K562 (cell line): Measurements from ENCODE around the gene UBN2. TPM values are rescaled to one million over a fixed set of nuclear protein-coding genes. Genes with fewer than 3 reads are reported as not detected.

Source experiments
- CHD1 ChIP-seq: fragments of 200-600 bp; sonication (generic); IDR thresholded peaks from one replicate; pipeline ENCODE4 v1.6.1; 2012; ENCODE audit warnings: mild to moderate bottlenecking, moderate library complexity, low read length, inconsistent platforms
- CREB3 ChIP-seq: fragments of 450-650 bp; conservative IDR thresholded peaks from 2 replicates; pipeline ENCODE4 v1.6.1; 2016; ENCODE audit warnings: missing genetic modification characterization, low read depth, mild to moderate bottlenecking, missing compliant biosample characterization, moderate library complexity
- CXXC5 ChIP-seq: fragments of 250-450 bp; sonication (Bioruptor Pico); IDR thresholded peaks from 2 replicates; pipeline ENCODE4 v1.8.0; 2022; ENCODE audit warnings: inconsistent platforms, mild to moderate bottlenecking, moderate library complexity
- GTF2A2 ChIP-seq: IDR thresholded peaks from 2 replicates; pipeline ENCODE4 v1.6.1; 2016; ENCODE audit warnings: mild to moderate bottlenecking, missing genetic modification characterization, missing compliant biosample characterization
- HMGXB4 ChIP-seq: sonication (generic); formaldehyde crosslinking; IDR thresholded peaks from 2 replicates; pipeline ENCODE4 v1.8.1; 2023; ENCODE audit warnings: mild to moderate bottlenecking, missing genetic modification reagents
- KAT8 ChIP-seq: fragments of 450-650 bp; IDR thresholded peaks from 2 replicates; pipeline ENCODE4 v1.6.1; 2016; ENCODE audit warnings: low read depth, mild to moderate bottlenecking
- KDM4B ChIP-seq, 2 experiments: fragments of 450-650 bp in 1 of 2; sonication (generic) in 1 of 2; IDR thresholded peaks; 2 replicates each; pipeline ENCODE4 v1.6.1; 2016 to 2017; ENCODE audit warnings: borderline replicate concordance in 2 of 2, antibody characterized with exemption in 1 of 2, low read depth in 1 of 2, mild to moderate bottlenecking in 1 of 2
- NRF1 ChIP-seq, 2 experiments: fragments of 450-650 bp; IDR thresholded peaks in 1 of 2; conservative IDR thresholded peaks in 1 of 2; 2 replicates each; pipeline ENCODE4 v1.6.1; 2014; ENCODE audit warnings: mild to moderate bottlenecking in 2 of 2
- POLR2B ChIP-seq: fragments of 450-650 bp; IDR thresholded peaks from 2 replicates; pipeline ENCODE4 v1.6.1; 2018; ENCODE audit warnings: low read depth; ENCODE audit not compliant: partially characterized antibody
- PRPF4 ChIP-seq: fragments of 200-400 bp; formaldehyde crosslinking; IDR thresholded peaks from one replicate; pipeline ENCODE4 v1.6.1; 2017; ENCODE audit warnings: low read length, low read depth, mild to moderate bottlenecking; ENCODE audit not compliant: insufficient read depth, poor library complexity, severe bottlenecking
- TRIM24 ChIP-seq, 2 experiments: fragments of 450-650 bp; IDR thresholded peaks; 2 replicates each; pipeline ENCODE4 v1.6.1; 2016
- polyA plus RNA-seq, 8 experiments: library from polyadenylated mRNA; depleted of rRNA in 4 of 8; stranded (reverse) in 5 of 8; unstranded in 3 of 8; fragments of >200 nt; fragmentation: Nextera tagmentation in 2 of 8; fragmentation: Illumina TruSeq in 1 of 8; extraction: Ambion mirVana in 2 of 8; extraction: Trizol in 1 of 8; gene quantifications; 2 replicates each; pipeline versions ENCODE4 v1.2.1 to v1.2.3, GENCODE V29; 2011 to 2014; ENCODE audit warnings: inconsistent platforms in 1 of 8, missing spikeins in 1 of 8
- total RNA-seq, 7 experiments: library from RNA; depleted of rRNA in 6 of 7; stranded (reverse); fragments of >200 nt in 6 of 7; fragmentation: Illumina TruSeq in 2 of 7; extraction: Trizol in 2 of 7; gene quantifications; 2 replicates each; pipeline versions ENCODE4 v1.2.1 to v1.2.3, GENCODE V29; 2011 to 2021; ENCODE audit warnings: low replicate concordance in 1 of 7
- TF ChIP-seq, protein P1 (sequence below): fragments of 250-450 bp; sonication (Bioruptor Pico); IDR thresholded peaks from 2 replicates; pipeline ENCODE4 v1.4.0; 2020; ENCODE audit warnings: mild to moderate bottlenecking, moderate library complexity
- TF ChIP-seq, protein P2 (sequence below), 2 experiments: fragments of 450-650 bp; formaldehyde crosslinking in 1 of 2; IDR thresholded peaks; 2 replicates each; pipeline versions ENCODE4 v1.4.0 to v1.6.1; 2014 to 2020; ENCODE audit warnings: mild to moderate bottlenecking in 2 of 2, borderline replicate concordance in 1 of 2, low read depth in 1 of 2

Gene UBN2
- total and polyA plus RNA-seq, 9 of the 15 experiments (the other 6 are each of a cell fraction or from before 2014, with no cell fraction given): 1.2 to 19.5 (median 9.9) TPM

DNA sequence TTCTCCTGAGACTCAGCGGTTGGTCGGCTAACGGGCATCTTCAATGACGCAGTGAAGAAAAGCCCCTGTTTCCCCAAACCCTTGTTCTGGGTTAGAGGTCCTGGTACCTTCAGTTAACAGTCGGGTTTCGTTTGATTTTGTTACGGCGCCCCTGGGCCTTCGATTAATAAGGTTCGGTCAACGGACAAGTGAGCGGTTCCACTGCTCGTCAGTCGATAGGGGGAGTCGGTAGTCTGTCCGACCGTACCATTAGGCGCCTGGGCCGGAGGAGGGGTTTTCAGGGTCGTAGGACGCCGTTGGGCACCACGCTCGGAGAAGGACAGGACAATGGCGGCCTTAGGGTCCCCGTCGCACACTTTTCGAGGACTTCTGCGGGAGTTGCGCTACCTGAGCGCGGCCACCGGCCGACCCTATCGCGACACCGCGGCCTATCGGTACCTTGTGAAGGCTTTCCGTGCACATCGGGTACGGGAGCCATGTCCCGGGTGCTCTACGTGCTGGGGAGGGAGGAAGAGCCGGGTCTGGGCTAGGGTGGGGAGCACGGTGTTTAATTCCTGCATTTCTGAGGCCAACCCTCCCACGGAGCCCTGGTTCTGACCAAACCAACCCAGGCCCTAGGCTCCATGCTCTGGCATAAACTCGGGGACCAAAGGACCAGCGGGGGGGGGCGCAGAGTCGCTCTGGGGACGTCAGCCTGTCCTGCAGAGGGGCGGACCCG is 110.2 kb downstream of the UBN2 start, which contains the start of gene FMC1 (continued):
- TF ChIP-seq PRPF4 (peak; percentile 77), CHD1 (peak; percentile 93), CXXC5 (CRISPR knock-in tag) (peak; percentile 76), GTF2A2 (tag) (0 out of 2 replicates have a peak, but pooled peaks have one; percentile 53), POLR2B (peak; percentile 95), CREB3 (tag) (no peak), TRIM24 (IDR thresholded peaks at IDR 0.05) (0 out of 4 replicates have a peak, but pooled peaks have one; percentile 7 to 9), KDM4B (IDR thresholded peaks at IDR 0.05; ENCODE audit: borderline replicate concordance in 2 of 2, low read depth in 1 of 2) (no peak; a peak in 1 of 4 replicates), HMGXB4 (CRISPR knock-in tag) (peak; percentile 87), KAT8 (no peak), NRF1 (conservative IDR thresholded peaks at IDR 0.05 in 1 of 2, IDR thresholded peaks at IDR 0.05 in 1 of 2) (peak; percentile 65 to 70)
- TF ChIP-seq, protein P1, sequence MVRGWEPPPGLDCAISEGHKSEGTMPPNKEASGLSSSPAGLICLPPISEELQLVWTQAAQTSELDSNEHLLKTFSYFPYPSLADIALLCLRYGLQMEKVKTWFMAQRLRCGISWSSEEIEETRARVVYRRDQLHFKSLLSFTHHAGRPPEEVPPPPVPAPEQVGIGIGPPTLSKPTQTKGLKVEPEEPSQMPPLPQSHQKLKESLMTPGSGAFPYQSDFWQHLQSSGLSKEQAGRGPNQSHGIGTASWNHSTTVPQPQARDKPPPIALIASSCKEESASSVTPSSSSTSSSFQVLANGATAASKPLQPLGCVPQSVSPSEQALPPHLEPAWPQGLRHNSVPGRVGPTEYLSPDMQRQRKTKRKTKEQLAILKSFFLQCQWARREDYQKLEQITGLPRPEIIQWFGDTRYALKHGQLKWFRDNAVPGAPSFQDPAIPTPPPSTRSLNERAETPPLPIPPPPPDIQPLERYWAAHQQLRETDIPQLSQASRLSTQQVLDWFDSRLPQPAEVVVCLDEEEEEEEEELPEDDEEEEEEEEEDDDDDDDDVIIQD (CRISPR knock-in tag): 0 out of 2 replicates have a peak, but pooled peaks have one; percentile 41
- TF ChIP-seq, protein P2, sequence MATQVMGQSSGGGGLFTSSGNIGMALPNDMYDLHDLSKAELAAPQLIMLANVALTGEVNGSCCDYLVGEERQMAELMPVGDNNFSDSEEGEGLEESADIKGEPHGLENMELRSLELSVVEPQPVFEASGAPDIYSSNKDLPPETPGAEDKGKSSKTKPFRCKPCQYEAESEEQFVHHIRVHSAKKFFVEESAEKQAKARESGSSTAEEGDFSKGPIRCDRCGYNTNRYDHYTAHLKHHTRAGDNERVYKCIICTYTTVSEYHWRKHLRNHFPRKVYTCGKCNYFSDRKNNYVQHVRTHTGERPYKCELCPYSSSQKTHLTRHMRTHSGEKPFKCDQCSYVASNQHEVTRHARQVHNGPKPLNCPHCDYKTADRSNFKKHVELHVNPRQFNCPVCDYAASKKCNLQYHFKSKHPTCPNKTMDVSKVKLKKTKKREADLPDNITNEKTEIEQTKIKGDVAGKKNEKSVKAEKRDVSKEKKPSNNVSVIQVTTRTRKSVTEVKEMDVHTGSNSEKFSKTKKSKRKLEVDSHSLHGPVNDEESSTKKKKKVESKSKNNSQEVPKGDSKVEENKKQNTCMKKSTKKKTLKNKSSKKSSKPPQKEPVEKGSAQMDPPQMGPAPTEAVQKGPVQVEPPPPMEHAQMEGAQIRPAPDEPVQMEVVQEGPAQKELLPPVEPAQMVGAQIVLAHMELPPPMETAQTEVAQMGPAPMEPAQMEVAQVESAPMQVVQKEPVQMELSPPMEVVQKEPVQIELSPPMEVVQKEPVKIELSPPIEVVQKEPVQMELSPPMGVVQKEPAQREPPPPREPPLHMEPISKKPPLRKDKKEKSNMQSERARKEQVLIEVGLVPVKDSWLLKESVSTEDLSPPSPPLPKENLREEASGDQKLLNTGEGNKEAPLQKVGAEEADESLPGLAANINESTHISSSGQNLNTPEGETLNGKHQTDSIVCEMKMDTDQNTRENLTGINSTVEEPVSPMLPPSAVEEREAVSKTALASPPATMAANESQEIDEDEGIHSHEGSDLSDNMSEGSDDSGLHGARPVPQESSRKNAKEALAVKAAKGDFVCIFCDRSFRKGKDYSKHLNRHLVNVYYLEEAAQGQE (IDR thresholded peaks at IDR 0.05; ENCODE audit: borderline replicate concordance): 0 out of 2 replicates have a peak, but pooled peaks have one; percentile 5
- TF ChIP-seq, protein P2 (CRISPR knock-in tag; IDR thresholded peaks at IDR 0.05; ENCODE audit: low read depth): peak; percentile 77
